GM19467 (cell line): ENCODE data around the gene AMOT.
"Not testable (repeated sequence)": the region's sequence is repeated elsewhere in the genome, so short reads cannot be mapped to it uniquely, and the experiment has no call there.

Source experiments
- ATAC-seq: cut with Tn5 transposase; IDR thresholded peaks from one replicate; pipeline ENCODE4 v1.9.1; 2021; ENCODE audit warnings: mild to moderate bottlenecking, moderate library complexity; ENCODE audit not compliant: unreplicated experiment

AMOT gene, protein sequence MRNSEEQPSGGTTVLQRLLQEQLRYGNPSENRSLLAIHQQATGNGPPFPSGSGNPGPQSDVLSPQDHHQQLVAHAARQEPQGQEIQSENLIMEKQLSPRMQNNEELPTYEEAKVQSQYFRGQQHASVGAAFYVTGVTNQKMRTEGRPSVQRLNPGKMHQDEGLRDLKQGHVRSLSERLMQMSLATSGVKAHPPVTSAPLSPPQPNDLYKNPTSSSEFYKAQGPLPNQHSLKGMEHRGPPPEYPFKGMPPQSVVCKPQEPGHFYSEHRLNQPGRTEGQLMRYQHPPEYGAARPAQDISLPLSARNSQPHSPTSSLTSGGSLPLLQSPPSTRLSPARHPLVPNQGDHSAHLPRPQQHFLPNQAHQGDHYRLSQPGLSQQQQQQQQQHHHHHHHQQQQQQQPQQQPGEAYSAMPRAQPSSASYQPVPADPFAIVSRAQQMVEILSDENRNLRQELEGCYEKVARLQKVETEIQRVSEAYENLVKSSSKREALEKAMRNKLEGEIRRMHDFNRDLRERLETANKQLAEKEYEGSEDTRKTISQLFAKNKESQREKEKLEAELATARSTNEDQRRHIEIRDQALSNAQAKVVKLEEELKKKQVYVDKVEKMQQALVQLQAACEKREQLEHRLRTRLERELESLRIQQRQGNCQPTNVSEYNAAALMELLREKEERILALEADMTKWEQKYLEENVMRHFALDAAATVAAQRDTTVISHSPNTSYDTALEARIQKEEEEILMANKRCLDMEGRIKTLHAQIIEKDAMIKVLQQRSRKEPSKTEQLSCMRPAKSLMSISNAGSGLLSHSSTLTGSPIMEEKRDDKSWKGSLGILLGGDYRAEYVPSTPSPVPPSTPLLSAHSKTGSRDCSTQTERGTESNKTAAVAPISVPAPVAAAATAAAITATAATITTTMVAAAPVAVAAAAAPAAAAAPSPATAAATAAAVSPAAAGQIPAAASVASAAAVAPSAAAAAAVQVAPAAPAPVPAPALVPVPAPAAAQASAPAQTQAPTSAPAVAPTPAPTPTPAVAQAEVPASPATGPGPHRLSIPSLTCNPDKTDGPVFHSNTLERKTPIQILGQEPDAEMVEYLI

DNA sequence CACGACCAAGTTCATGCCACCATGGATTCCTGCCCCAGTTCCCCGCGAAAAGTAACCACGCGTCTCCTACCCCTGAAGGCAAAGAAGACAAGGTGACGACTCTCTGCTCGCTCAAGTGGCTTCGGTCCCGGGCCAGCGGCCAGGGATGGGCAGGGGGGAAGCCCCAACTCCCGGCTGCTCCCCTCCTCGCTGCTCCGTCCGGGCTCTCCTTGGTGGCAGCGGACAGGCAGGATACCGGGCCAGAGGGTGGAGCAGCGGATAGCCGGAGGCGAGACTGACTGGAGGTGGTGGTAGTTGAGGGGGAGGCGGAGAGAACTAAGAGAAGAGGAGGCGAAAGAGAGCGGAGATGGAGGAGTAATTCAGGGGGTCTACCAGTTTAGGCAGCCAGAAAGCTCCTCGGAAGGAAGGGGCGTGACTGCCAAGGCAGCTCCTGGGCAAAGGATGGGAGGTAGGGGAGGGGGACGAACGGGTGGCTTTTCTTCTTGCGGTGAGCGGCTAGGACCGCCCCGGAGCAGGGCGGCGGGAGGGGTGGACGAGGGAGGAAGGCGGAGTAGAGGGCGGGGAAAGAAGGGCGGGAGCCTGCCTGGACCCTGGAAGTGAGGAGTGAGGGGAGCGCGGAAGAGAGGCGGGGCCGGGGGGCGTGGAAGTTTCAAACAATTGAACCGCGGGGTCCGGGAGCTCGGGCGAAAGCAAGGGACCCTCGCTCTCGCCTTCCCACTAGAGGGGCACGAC lies at the start of gene AMOT:
Gene AMOT, minus strand, starts transcription at position 450 of the 732 bp plus-strand sequence. CDS start 17,705 bp downstream, outside the sequence.
- ATAC-seq = peak; percentile 69

DNA sequence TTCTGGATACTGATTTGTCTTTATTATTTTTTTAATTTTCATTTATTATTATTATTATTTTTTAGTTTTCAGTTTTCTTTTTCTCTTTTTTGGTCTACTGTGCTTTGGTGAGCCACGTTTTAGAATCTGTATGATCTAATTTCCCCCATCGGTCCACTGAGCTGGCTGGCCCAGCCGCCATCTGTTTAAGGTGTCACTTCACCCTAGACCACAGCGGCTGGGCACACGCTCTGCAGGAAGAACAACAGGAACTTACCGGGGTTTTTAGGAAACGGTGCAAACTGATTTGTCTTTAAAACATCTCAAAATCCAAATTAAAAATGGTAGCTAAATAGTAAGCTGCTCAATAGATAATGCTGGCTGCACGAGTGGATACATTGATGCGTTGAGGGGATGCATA lies 48.8 kb upstream of the AMOT start:
- no peak for ATAC-seq

DNA sequence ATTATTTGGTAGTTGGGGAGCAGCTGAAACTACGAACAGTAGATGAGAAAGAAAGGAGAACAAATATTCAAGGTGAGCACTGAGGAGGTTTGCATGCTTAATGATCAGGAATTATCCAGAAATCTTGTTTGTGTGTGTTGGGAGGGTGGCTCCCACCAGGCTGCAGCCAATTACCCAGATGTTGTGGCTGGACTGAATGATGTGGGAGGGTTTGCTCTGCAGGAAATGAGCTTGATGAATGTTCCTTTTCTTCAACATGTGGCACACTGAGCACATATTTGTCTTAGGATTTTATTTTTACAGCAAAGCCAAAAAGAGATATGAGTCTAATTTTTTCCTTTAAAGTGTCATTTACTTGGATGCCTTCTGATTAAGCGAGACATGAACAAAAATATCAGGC lies 48.3 kb upstream of the AMOT start:
- no peak for ATAC-seq

DNA sequence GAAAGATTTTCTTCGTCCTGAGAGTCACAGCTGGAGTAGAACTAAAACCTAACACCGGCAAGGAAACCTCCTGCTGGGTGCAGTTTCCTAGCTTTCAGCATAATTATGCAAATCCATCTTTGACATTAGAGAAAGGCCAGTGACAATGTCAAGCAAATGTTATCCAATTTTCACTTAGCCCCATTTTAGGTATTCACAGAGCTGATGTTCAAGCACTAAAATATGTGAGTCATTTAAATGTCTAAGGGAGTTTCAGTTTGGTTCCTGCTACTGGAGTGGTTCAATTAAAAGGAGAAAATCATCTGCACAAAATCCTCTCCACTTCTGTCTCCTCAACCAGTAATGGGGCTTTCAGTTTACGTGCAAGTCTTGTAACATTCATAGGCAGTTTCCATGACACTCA lies 37.1 kb upstream of the AMOT start:
- no peak for ATAC-seq

- ATAC-seq = no peak
Measured at GRCh38 chrX:112874614-112875013, 34.0 kb upstream of the AMOT start.

- no peak for ATAC-seq
Measured at GRCh38 chrX:112874175-112874574, 33.5 kb upstream of the AMOT start.

GRCh38 chrX:112868586-112868985 lies 28.0 kb upstream of the AMOT start:
- ATAC-seq = no peak

DNA sequence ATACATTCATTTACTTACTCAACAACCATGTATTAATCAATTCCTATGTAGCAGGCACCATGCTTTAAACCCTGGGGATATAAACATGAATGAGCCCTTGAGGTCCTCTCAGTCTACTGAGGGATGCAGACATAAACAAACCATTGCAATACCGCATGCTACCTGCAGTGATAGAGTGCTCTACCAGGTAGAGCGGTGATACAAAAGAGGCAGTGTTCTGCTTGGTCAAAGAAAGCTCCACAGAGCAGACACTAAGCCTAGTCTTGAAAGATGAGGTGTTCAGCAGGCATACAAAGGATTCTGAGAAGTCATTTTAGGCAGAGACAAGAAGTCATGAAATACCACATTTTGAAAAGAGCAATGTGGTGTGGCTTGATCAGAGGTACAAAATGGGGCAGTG lies 26.9 kb upstream of the AMOT start:
- ATAC-seq = peak; percentile 86

- ATAC-seq = no peak
Measured at GRCh38 chrX:112866175-112866574, 25.5 kb upstream of the AMOT start.

- no peak for ATAC-seq
Measured at GRCh38 chrX:112865464-112866025, 24.9 kb upstream of the AMOT start.

GRCh38 chrX:112863850-112864249 lies 23.2 kb upstream of the AMOT start:
- no peak for ATAC-seq

DNA sequence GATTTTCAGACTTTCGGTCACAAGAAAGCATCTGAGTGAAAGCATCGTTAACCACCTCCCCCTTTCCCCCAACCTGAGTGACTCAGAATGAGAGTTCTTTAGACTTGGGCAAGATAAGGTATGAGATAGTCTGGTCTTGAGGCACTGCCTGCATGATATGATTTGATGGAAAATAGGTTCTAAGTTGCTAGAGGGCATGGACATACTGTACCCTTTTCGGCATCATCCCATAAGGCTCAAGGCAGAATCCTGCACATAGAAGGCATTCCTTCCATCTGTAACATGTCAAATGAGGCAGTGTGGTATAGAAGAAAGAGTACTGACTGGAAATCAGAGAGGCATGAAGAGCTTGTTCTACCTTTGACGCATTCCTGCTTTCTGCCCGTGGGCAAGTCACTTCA lies 16.8 kb upstream of the AMOT start:
- no peak for ATAC-seq

GRCh38 chrX:112854901-112855300 lies 14.3 kb upstream of the AMOT start:
- ATAC-seq = not testable (repeated sequence)

DNA sequence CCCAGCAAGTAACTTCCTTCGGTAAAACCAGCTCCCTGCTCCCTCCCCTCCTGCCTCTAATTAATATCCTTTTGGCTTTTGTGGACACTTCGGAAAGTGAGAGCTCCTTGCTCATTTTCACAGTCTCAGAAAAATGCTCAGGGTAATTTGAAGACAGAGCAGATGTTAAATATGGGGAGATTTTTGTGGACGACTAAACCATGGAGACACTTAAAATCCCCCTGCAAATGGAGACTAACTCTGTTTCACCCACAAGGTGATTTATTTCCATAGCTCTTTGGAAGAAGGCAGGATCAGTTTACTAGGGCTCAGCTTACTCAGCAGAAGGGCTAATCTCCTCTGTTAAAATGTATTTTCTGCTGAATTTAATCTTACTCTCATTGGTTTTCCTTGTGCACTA lies 12.2 kb upstream of the AMOT start:
- ATAC-seq = no peak

DNA sequence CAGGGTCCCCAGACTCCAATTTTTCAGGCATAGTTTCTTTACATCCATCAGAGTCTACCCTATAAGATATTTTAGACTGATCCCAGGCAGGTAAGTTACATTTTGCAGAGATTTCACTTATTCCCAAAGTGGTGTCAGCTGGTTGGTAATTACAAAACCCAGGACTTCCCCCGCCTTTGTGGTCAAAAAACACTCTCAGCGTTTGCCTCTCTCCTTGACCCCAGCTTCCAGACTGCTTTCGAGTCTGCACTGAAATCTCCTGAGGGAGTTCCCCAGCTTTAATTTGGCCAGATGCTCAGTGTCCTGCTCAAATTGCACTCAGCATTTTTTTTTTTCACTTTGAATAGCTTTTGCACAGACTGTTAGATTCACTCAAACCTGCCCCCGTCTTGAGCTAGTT lies 11.2 kb upstream of the AMOT start:
- peak; percentile 52 for ATAC-seq

DNA sequence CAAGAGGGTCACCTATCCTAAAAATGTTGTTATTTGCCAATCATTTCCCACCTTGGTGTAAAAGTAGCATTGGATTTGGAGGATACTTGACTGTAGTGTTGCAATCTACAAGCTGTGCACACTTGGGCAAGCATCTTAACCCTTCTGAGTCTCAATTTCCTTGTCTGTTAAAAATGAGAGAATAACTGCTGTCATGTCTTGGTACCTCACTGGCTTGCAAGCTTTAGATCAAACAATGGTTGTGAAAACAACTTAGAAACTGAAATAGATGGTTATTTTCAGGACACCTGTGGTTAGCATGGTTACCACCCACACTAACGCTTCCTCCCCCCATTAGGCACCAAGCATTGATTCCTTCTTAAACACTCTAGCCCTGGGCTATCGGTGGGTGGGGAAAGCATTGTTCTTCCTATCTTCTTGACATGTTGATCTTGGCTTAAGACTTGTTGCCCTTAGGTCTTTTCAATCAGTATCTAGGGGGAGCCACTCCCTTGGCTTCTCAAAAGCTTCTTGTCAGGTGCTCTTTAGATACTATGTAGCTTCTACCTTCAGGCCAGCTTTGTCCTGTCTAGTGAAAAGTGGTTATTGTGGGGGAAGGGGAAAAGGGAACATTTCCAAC lies 10.6 kb upstream of the AMOT start:
- ATAC-seq = peak; percentile 73

DNA sequence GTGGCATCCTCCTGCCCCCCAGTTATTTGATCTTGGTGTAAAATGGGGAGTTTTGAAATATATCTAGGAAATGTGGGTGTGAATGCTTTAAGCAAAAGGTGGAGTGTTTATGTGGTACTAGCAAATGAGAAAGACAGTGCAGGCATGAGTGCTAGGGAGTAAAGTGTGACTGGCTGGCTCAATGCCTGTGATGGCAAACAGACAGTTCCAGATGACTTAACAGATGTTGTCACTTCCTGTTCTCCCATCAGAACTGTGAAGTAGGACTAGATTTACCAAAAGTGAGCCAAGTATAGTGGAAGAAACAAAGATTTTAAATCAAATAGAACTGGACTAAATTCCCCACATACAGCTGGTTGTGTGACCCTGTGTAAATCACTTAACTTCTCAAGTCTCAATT lies 8.4 kb upstream of the AMOT start:
- ATAC-seq = no peak

DNA sequence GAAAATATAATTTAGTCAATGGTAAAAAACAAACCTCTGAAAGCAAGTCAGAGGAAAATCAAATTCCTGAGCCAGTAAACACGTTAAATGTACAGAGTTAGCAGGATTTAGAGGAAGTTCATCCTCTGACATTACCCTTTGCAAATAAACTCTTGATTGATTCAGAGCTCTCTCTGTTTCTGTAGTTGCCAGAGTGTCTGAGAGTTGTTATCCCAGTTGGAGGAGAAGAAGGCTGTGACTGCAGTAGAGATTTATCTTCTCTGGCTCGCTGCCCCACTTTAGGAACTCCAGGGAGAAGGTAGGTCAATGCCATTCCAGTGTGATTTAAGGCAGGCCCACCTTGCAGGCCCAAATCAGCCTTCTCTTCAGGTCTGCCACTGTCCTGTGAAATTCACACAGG lies 6.2 kb upstream of the AMOT start:
- ATAC-seq = no peak

GRCh38 chrX:112846187-112846586 lies 5.6 kb upstream of the AMOT start:
- ATAC-seq = no peak

DNA sequence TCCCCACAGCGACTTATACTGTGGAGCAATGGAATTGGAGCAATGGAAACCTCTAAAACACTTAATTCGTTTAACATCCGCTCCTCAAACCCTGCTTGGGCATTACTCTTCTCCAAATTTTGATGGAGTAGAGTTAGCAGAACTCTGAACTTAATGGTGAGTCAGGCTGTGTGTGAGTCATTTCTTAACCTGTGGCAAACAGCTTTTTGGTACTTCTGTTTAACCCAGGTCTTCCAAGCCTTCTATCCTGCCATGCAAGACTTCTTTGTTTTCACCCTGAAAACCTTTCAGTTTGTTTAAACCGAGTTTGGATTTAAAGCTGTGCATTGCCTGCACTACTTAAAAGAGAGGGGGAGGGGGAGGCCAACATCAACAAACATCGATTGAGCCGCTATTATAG lies 3.6 kb upstream of the AMOT start:
- no peak for ATAC-seq
